BLaER1 treated with 17β-estradiol and CSF1 and Interleukin-3, amounts not matched to agents 10 nM and 100 nM (cell line): ENCODE measurements around the gene ARFIP1.
A peak's percentile ranks its signal among the peaks of the same experiment; 100 is the strongest.
"Not testable (repeated sequence)": the region's sequence is repeated elsewhere in the genome, so short reads cannot be mapped to it uniquely, and the experiment has no call there.

Experiments used
- H3K27ac ChIP-seq, 11 experiments: shearing (Covaris generic); formaldehyde crosslinking; 2 replicates each; pipeline ENCODE4 v1.8.1; 2022
- H3K27me3 ChIP-seq, 11 experiments: shearing (Covaris generic); formaldehyde crosslinking; 2 replicates each; pipeline ENCODE4 v1.8.1; 2022
- H3K36me3 ChIP-seq, 11 experiments: shearing (Covaris generic); formaldehyde crosslinking; 2 replicates each; pipeline ENCODE4 v1.8.1; 2022
- H3K4me1 ChIP-seq, 10 experiments: shearing (Covaris generic); formaldehyde crosslinking; 2 replicates each; pipeline ENCODE4 v1.8.1; 2022
- H3K4me2 ChIP-seq, 11 experiments: shearing (Covaris generic); formaldehyde crosslinking; 2 replicates each; pipeline ENCODE4 v1.8.1; 2022
- H3K4me3 ChIP-seq, 10 experiments: shearing (Covaris generic); formaldehyde crosslinking; 2 replicates each; pipeline ENCODE4 v1.8.1; 2022
- H3K9ac ChIP-seq, 11 experiments: shearing (Covaris generic); formaldehyde crosslinking; 2 replicates each; pipeline ENCODE4 v1.8.1; 2022
- H3K9me3 ChIP-seq, 11 experiments: shearing (Covaris generic); formaldehyde crosslinking; replicated peaks in 1 of 11; 2 replicates each; pipeline ENCODE4 v1.8.1; 2022
- H4K20me1 ChIP-seq, 11 experiments: shearing (Covaris generic); formaldehyde crosslinking; 2 replicates each; pipeline ENCODE4 v1.8.1; 2022
- Cebpa-rat ChIP-seq, 11 experiments: shearing (Covaris generic); IDR thresholded peaks; 2 replicates each; pipeline ENCODE4 v1.8.1; 2022

Gene ARFIP1

GRCh38 chr4:152856960-152857359, 77.2 kb downstream of the ARFIP1 start:
- Histone ChIP-seq H3K27me3 (no peaks in the 10 kb centered on the region), H3K27ac (0 out of 22 replicates have a peak overlapping the region, but pooled peaks of 1 of the 11 experiments have one; percentile 33), H3K9ac (no peak overlapping the region), H3K36me3 (peaks cover 13 to 36% (median 21%) of the 10 kb centered on the region in 11 experiments; a peak in 20 of 22 replicates), H3K9me3 (peaks cover 36 to 39% (median 37%) of the 10 kb centered on the region in 11 experiments), H3K4me1 (peaks cover 0 to 13% (median 0%) of the 10 kb centered on the region in 10 experiments; a peak in 4 of 20 replicates), H3K4me2 (peak overlapping the region in 2 of 11 experiments; percentile 41 to 48; a peak in 2 of 22 replicates), H4K20me1 (no peaks in the 10 kb centered on the region), H3K4me3 (no peak overlapping the region)
- TF ChIP-seq Cebpa-rat (IDR thresholded peaks at IDR 0.05), result no peak

- no peak overlapping the region for H3K4me2 ChIP-seq
- H3K27me3 ChIP-seq, result no peaks in the 10 kb centered on the region
- no peak overlapping the region for H3K4me3 ChIP-seq
- no peaks in the 10 kb centered on the region for H4K20me1 ChIP-seq
- H3K9ac ChIP-seq, result no peak overlapping the region
- H3K27ac ChIP-seq, result no peak overlapping the region
- TF ChIP-seq Cebpa-rat (IDR thresholded peaks at IDR 0.05), result no peak
- peaks cover 16 to 20% (median 18%) of the 10 kb centered on the region in 11 experiments for H3K9me3 ChIP-seq
- peaks cover 0 to 13% (median 0%) of the 10 kb centered on the region in 10 experiments; a peak in 4 of 20 replicates for H3K4me1 ChIP-seq
- H3K36me3 ChIP-seq, result peaks cover 0 to 25% (median 12%) of the 10 kb centered on the region in 11 experiments; a peak in 18 of 22 replicates
Measured at GRCh38 chr4:152858934-152859333, 79.2 kb downstream of the ARFIP1 start.

GRCh38 chr4:152860046-152860445, 80.3 kb downstream of the ARFIP1 start:
- no peak overlapping the region for H3K27ac ChIP-seq

GRCh38 chr4:152862608-152863007, 82.9 kb downstream of the ARFIP1 start:
- peaks cover 20 to 47% (median 25%) of the 10 kb centered on the region in 11 experiments for H3K36me3 ChIP-seq
- H3K9me3 ChIP-seq, result peaks cover 12 to 32% (median 20%) of the 10 kb centered on the region in 11 experiments; a peak in 21 of 22 replicates
- no peaks in the 10 kb centered on the region for H4K20me1 ChIP-seq
- no peak overlapping the region for H3K27ac ChIP-seq
- no peak overlapping the region for H3K4me2 ChIP-seq
- no peaks in the 10 kb centered on the region for H3K4me1 ChIP-seq
- H3K9ac ChIP-seq, result no peak overlapping the region
- H3K27me3 ChIP-seq, result no peaks in the 10 kb centered on the region
- H3K4me3 ChIP-seq, result no peak overlapping the region
- no peak for TF ChIP-seq Cebpa-rat (IDR thresholded peaks at IDR 0.05)

More at GRCh38 chr4:152860046-152860445, 80.3 kb downstream of the ARFIP1 start:
- H3K9me3 ChIP-seq, result peaks cover 5 to 18% (median 8%) of the 10 kb centered on the region in 11 experiments; a peak in 19 of 22 replicates
- no peak overlapping the region for H3K9ac ChIP-seq
- H4K20me1 ChIP-seq, result no peaks in the 10 kb centered on the region
- peaks cover 9 to 29% (median 16%) of the 10 kb centered on the region in 11 experiments; a peak in 21 of 22 replicates for H3K36me3 ChIP-seq
- no peak for TF ChIP-seq Cebpa-rat (IDR thresholded peaks at IDR 0.05)
- peaks cover 0 to 13% (median 0%) of the 10 kb centered on the region in 10 experiments; a peak in 4 of 20 replicates for H3K4me1 ChIP-seq
- no peak overlapping the region for H3K4me3 ChIP-seq
- H3K4me2 ChIP-seq, result no peak overlapping the region
- H3K27me3 ChIP-seq, result no peaks in the 10 kb centered on the region

DNA sequence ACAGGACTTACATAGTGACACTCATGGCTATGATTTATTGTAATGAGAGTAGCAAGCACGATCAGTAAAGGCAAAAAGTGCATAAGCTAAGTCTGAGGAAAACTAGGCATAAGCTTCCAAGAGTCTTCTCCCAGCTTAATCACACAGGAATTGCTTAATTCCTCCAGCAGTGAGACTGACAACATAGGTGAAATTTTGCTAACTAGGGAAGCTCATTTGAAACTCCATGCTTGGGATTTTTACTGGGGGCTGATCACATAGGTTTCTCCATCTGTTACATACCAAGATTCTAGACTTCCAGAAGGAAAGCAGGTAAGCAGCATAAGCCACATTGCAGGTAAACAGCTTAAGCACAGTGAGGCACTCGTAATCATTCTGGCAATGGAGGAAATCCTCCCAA, 84.6 kb downstream of the ARFIP1 start:
- H3K9me3 ChIP-seq, result peaks cover 12 to 32% (median 20%) of the 10 kb centered on the region in 11 experiments; a peak in 21 of 22 replicates
- H3K27ac ChIP-seq, result no peak overlapping the region
- H3K4me1 ChIP-seq, result no peaks in the 10 kb centered on the region
- no peak overlapping the region for H3K9ac ChIP-seq
- no peaks in the 10 kb centered on the region for H4K20me1 ChIP-seq
- no peak overlapping the region for H3K4me2 ChIP-seq
- H3K36me3 ChIP-seq, result peaks cover 20 to 49% (median 25%) of the 10 kb centered on the region in 11 experiments
- TF ChIP-seq Cebpa-rat (IDR thresholded peaks at IDR 0.05), result no peak
- no peak overlapping the region for H3K4me3 ChIP-seq
- H3K27me3 ChIP-seq, result no peaks in the 10 kb centered on the region

- H3K27me3 ChIP-seq, H3K4me2 ChIP-seq, H4K20me1 ChIP-seq, H3K4me1 ChIP-seq, H3K9ac ChIP-seq, H3K4me3 ChIP-seq, H3K27ac ChIP-seq: not testable (repeated sequence)
- peaks cover 20 to 60% (median 27%) of the 10 kb centered on the region in 11 experiments for H3K36me3 ChIP-seq
- peaks cover 12 to 32% (median 20%) of the 10 kb centered on the region in 11 experiments; a peak in 21 of 22 replicates for H3K9me3 ChIP-seq
Measured at GRCh38 chr4:152866432-152866993, 86.8 kb downstream of the ARFIP1 start.

GRCh38 chr4:152870606-152871005, 90.9 kb downstream of the ARFIP1 start:
- H4K20me1 ChIP-seq, result no peaks in the 10 kb centered on the region
- peaks cover 12 to 25% (median 17%) of the 10 kb centered on the region in 11 experiments for H3K9me3 ChIP-seq
- H3K27ac ChIP-seq, result no peak overlapping the region
- no peak overlapping the region for H3K4me3 ChIP-seq
- TF ChIP-seq Cebpa-rat (IDR thresholded peaks at IDR 0.05), result no peak
- H3K4me1 ChIP-seq, result peaks cover 0 to 7% (median 0%) of the 10 kb centered on the region in 10 experiments; a peak in 2 of 20 replicates
- H3K4me2 ChIP-seq, result no peak overlapping the region
- no peaks in the 10 kb centered on the region for H3K27me3 ChIP-seq
- H3K36me3 ChIP-seq, result peaks cover 9 to 66% (median 22%) of the 10 kb centered on the region in 11 experiments
- H3K9ac ChIP-seq, result no peak overlapping the region

DNA sequence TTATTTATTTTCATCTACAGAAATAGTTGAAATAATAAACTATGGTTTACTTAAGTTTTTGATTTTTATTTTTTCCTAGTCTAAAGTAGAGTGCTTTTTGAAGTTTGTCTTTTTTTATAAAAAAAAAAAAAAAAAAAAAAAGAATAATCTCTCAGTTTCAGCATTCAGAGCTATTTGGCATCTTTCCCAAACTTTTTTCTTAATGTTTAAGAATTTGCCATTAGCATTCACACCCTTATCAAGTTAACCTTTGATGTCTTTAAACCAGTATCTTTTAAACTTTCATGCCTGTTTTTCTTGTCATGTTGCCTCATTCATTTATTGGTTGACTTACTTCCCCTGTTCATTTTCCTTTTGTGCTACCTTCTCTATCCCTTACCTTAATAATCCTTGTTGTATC, 95.5 kb downstream of the ARFIP1 start:
- H3K9ac ChIP-seq, result no peak overlapping the region
- H3K9me3 ChIP-seq, result peaks cover 23 to 34% (median 28%) of the 10 kb centered on the region in 11 experiments
- no peaks in the 10 kb centered on the region for H4K20me1 ChIP-seq
- H3K36me3 ChIP-seq, result peaks cover 25 to 70% (median 41%) of the 10 kb centered on the region in 11 experiments
- H3K4me1 ChIP-seq, result peaks cover 0 to 12% (median 0%) of the 10 kb centered on the region in 10 experiments; a peak in 6 of 20 replicates
- H3K27ac ChIP-seq, result no peak overlapping the region
- H3K4me2 ChIP-seq, result no peak overlapping the region
- no peak overlapping the region for H3K4me3 ChIP-seq
- no peaks in the 10 kb centered on the region for H3K27me3 ChIP-seq
- TF ChIP-seq Cebpa-rat (IDR thresholded peaks at IDR 0.05), result no peak

DNA sequence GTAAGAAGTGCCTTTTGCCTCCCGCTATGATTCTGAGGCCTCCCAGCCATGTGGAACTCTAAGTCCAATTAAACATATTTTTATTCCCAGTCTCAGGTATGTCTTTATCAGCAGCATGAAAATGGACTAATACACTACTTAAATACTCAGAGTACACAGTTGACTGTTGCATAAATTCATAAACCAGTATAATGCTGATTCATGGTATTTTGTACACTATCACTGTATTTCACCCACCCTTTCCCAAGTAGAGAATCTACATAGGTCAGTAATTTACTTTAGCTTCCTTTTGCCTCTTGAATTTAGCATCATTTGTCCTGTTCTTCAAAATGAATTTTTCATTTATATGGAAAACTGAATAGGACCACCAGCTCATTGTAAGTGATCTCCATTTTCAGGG, 98.1 kb downstream of the ARFIP1 start:
- Histone ChIP-seq H4K20me1 (no peaks in the 10 kb centered on the region), H3K4me3 (no peak overlapping the region), H3K27ac (no peak overlapping the region), H3K9ac (no peak overlapping the region), H3K4me2 (no peak overlapping the region), H3K27me3 (no peaks in the 10 kb centered on the region), H3K9me3 (peaks cover 23 to 34% (median 28%) of the 10 kb centered on the region in 11 experiments), H3K4me1 (peaks cover 0 to 8% (median 0%) of the 10 kb centered on the region in 10 experiments; a peak in 6 of 20 replicates), H3K36me3 (peaks cover 29 to 71% (median 46%) of the 10 kb centered on the region in 11 experiments)
- TF ChIP-seq Cebpa-rat (IDR thresholded peaks at IDR 0.05), result no peak
